H1 (cell line): ENCODE data around the gene SIRT6. TPM values are rescaled to one million over a fixed set of nuclear protein-coding genes. Genes with fewer than 3 reads are reported as not detected.
A peak's percentile ranks its signal among the peaks of the same experiment; 100 is the strongest.

Experiments
- CTCF ChIA-PET: fragments of 300-600 bp; sonication (Branson Sonifier 250); formaldehyde crosslinking; loops from one replicate; lab custom pipeline; 2021; ENCODE audit not compliant: partially characterized antibody; lab: Charles Lee
- POLR2A ChIA-PET: fragments of 300-600 bp; sonication (Branson Sonifier 250); formaldehyde crosslinking; loops from one replicate; lab custom pipeline; 2021; ENCODE audit warnings: inconsistent platforms; ENCODE audit not compliant: partially characterized antibody; lab: Charles Lee
- DNase-seq, 2 experiments: peaks; one replicate each; pipeline versions ENCODE4 v3.0.0 to v3.0.0-alpha.2; 2010 to 2022; ENCODE audit warnings: low spot score in 2 of 2, low read depth in 1 of 2, mixed read lengths in 1 of 2
- FAIRE-seq: peaks from 2 replicates; lab custom pipeline; 2011; peaks lifted over from hg19 to GRCh38; lab: Jason Lieb, UNC
- H2AFZ ChIP-seq: 2 replicates; pipeline ENCODE4 v1.8.1; 2012; ENCODE audit warnings: low read length, inconsistent platforms
- H2AK5ac ChIP-seq: 2 replicates; pipeline ENCODE4 v1.6.1; 2013; ENCODE audit warnings: low read depth, low read length
- H2BK120ac ChIP-seq: replicated peaks from 2 replicates; pipeline ENCODE3; 2013; ENCODE audit warnings: low read depth, low read length, inconsistent platforms
- H2BK12ac ChIP-seq: 2 replicates; pipeline ENCODE4 v1.6.1; 2013; ENCODE audit warnings: low read depth, low read length
- H2BK15ac ChIP-seq: 2 replicates; pipeline ENCODE4 v1.6.1; 2013; ENCODE audit warnings: low read length
- H2BK20ac ChIP-seq: 2 replicates; pipeline ENCODE4 v1.6.1; 2013; ENCODE audit warnings: low read length
- H2BK5ac ChIP-seq: 2 replicates; pipeline ENCODE4 v1.6.1; 2013; ENCODE audit warnings: low read depth, low read length
- H3K14ac ChIP-seq: 2 replicates; pipeline ENCODE4 v1.6.1; 2013; ENCODE audit warnings: inconsistent platforms; ENCODE audit not compliant: insufficient read length
- H3K18ac ChIP-seq: 2 replicates; pipeline ENCODE4 v1.6.1; 2013; ENCODE audit warnings: low read length; ENCODE audit errors: extremely low read depth
- H3K23ac ChIP-seq: 2 replicates; pipeline ENCODE4 v1.6.1; 2013; ENCODE audit warnings: inconsistent platforms; ENCODE audit not compliant: insufficient read length
- H3K23me2 ChIP-seq: 2 replicates; pipeline ENCODE4 v1.6.1; 2013; ENCODE audit warnings: low read depth, low read length
- H3K27ac ChIP-seq: 2 replicates; pipeline ENCODE4 v1.6.1; 2011; ENCODE audit warnings: low read depth, low read length, inconsistent platforms
- H3K27me3 ChIP-seq, 4 experiments: replicated peaks in 1 of 4; 1 replicate in 1 of 4; 2 replicates in 3 of 4; pipeline versions ENCODE4 v1.6.1 to v1.8.1; 2011 to 2013; ENCODE audit warnings: low read length in 3 of 4, mild to moderate bottlenecking in 3 of 4, inconsistent platforms in 2 of 4, mixed read lengths in 2 of 4, moderate library complexity in 1 of 4; ENCODE audit not compliant: control insufficient read depth in 3 of 4, insufficient read depth in 3 of 4; ENCODE audit errors: extremely low read depth in 1 of 4
- H3K36me3 ChIP-seq, 4 experiments: 2 replicates each; pipeline versions ENCODE4 v1.6.1 to v1.8.1; 2011 to 2013; ENCODE audit warnings: mild to moderate bottlenecking in 4 of 4, low read length in 3 of 4, moderate library complexity in 2 of 4, control low read depth in 1 of 4, inconsistent platforms in 1 of 4; ENCODE audit not compliant: insufficient read depth in 4 of 4, control insufficient read depth in 2 of 4
- H3K4ac ChIP-seq: replicated peaks from 2 replicates; pipeline ENCODE3; 2013; ENCODE audit warnings: low read length, low read depth, mixed read lengths, inconsistent platforms; ENCODE audit not compliant: insufficient read length
- H3K4me1 ChIP-seq, 4 experiments: replicated peaks in 1 of 4; 1 replicate in 1 of 4; 2 replicates in 3 of 4; pipeline versions ENCODE4 v1.6.1 to v1.8.1; 2011 to 2013; ENCODE audit warnings: low read length in 3 of 4, inconsistent platforms in 2 of 4, mixed read lengths in 1 of 4; ENCODE audit not compliant: insufficient read depth in 4 of 4, control insufficient read depth in 3 of 4
- H3K4me2 ChIP-seq, 2 experiments: 2 replicates each; pipeline versions ENCODE4 v1.6.1 to v1.8.1; 2011 to 2013; ENCODE audit warnings: low read depth in 2 of 2, low read length in 2 of 2, control low read depth in 1 of 2, inconsistent platforms in 1 of 2, mild to moderate bottlenecking in 1 of 2; ENCODE audit not compliant: insufficient read depth in 1 of 2
- H3K4me3 ChIP-seq, 4 experiments: fragments of 200-600, 300-600 bp in 1 of 4; sonication (generic), shearing (Covaris generic), sonication (Bioruptor Twin) in 1 of 4; 2 replicates each; pipeline versions ENCODE4 v1.5.1 to v1.8.1; 2011 to 2016; ENCODE audit warnings: low read length in 4 of 4, low read depth in 3 of 4, control low read depth in 2 of 4, inconsistent platforms in 2 of 4, mild to moderate bottlenecking in 2 of 4, mixed read lengths in 1 of 4, moderate library complexity in 1 of 4; ENCODE audit not compliant: insufficient read depth in 2 of 4; ENCODE audit errors: extremely low read depth in 1 of 4
- H3K56ac ChIP-seq: replicated peaks from 2 replicates; pipeline ENCODE3; 2013; ENCODE audit warnings: low read depth, mild to moderate bottlenecking, mixed read lengths, low read length, inconsistent platforms; ENCODE audit not compliant: insufficient read length
- H3K79me1 ChIP-seq: 2 replicates; pipeline ENCODE4 v1.6.1; 2013; ENCODE audit warnings: low read depth, low read length, control low read depth
- H3K79me2 ChIP-seq, 2 experiments: 2 replicates each; pipeline versions ENCODE4 v1.6.1 to v1.8.1; 2012 to 2013; ENCODE audit warnings: low read length in 2 of 2, mild to moderate bottlenecking in 2 of 2, inconsistent platforms in 1 of 2; ENCODE audit not compliant: insufficient read depth in 2 of 2, control insufficient read depth in 1 of 2
- H3K9ac ChIP-seq, 4 experiments: replicated peaks in 1 of 4; 1 replicate in 1 of 4; 2 replicates in 3 of 4; pipeline versions ENCODE4 v1.6.1 to v1.8.1; 2011 to 2013; ENCODE audit warnings: low read depth in 3 of 4, low read length in 3 of 4, control low read depth in 2 of 4, mild to moderate bottlenecking in 2 of 4, moderate library complexity in 2 of 4, inconsistent platforms in 1 of 4; ENCODE audit errors: extremely low read depth in 1 of 4
- H3K9me3 ChIP-seq, 2 experiments: 2 replicates each; pipeline versions ENCODE4 v1.6.1 to v1.8.1; 2012 to 2013; ENCODE audit warnings: mild to moderate bottlenecking in 2 of 2, moderate library complexity in 2 of 2, control low read depth in 1 of 2, inconsistent platforms in 1 of 2, low read depth in 1 of 2, low read length in 1 of 2, mixed read lengths in 1 of 2; ENCODE audit not compliant: insufficient read depth in 2 of 2
- H4K20me1 ChIP-seq, 2 experiments: replicated peaks in 1 of 2; 2 replicates each; pipeline versions ENCODE3 to v1.8.1; 2011 to 2013; ENCODE audit warnings: inconsistent platforms in 2 of 2, low read length in 2 of 2, mild to moderate bottlenecking in 1 of 2; ENCODE audit not compliant: insufficient read depth in 2 of 2, control insufficient read depth in 1 of 2
- H4K5ac ChIP-seq: 2 replicates; pipeline ENCODE4 v1.6.1; 2013; ENCODE audit warnings: low read length, low read depth, mixed read lengths, inconsistent platforms; ENCODE audit not compliant: insufficient read length
- H4K8ac ChIP-seq: 2 replicates; pipeline ENCODE4 v1.8.0; 2013; ENCODE audit warnings: mild to moderate bottlenecking, moderate library complexity, low read length, inconsistent platforms; ENCODE audit not compliant: insufficient read depth; ENCODE audit errors: extremely low read depth
- H4K91ac ChIP-seq: replicated peaks from 2 replicates; pipeline ENCODE3; 2013; ENCODE audit warnings: low read length, mixed read lengths, inconsistent platforms; ENCODE audit not compliant: insufficient read length
- EP300 ChIP-seq, 2 experiments: IDR thresholded peaks; 1 replicate in 1 of 2; 2 replicates in 1 of 2; pipeline ENCODE4 v1.6.1; 2011 to 2012; ENCODE audit warnings: low read depth in 2 of 2, low read length in 2 of 2, mild to moderate bottlenecking in 2 of 2, borderline replicate concordance in 1 of 2, inconsistent platforms in 1 of 2, moderate library complexity in 1 of 2
- HDAC2 ChIP-seq, 2 experiments: fragments of 300-600 bp in 1 of 2; sonication (generic) in 1 of 2; IDR thresholded peaks; 2 replicates each; pipeline ENCODE4 v1.6.1; 2011 to 2012; ENCODE audit warnings: low read depth in 2 of 2, low read length in 2 of 2, mild to moderate bottlenecking in 2 of 2, moderate library complexity in 2 of 2, borderline replicate concordance in 1 of 2, inconsistent platforms in 1 of 2
- KDM1A ChIP-seq: fragments of 200-600, 300-600 bp; sonication (generic); IDR thresholded peaks from 2 replicates; pipeline ENCODE4 v1.7.1; 2016; ENCODE audit warnings: mild to moderate bottlenecking, low read length, borderline replicate concordance
- WGBS, 2 experiments: shearing (Covaris generic) in 1 of 2; methylation state at CpG; one replicate each; pipeline versions ENCODE4 v1.1.6 to v1.1.7; 2013 to 2015; ENCODE audit warnings: low lambda C conversion rate in 2 of 2, mixed read lengths in 2 of 2, inconsistent platforms in 1 of 2, low coverage in 1 of 2, missing lambda C conversion rate in 1 of 2; ENCODE audit not compliant: insufficient replicate concordance in 2 of 2, insufficient coverage in 1 of 2, insufficient read length in 1 of 2; ENCODE audit errors: extremely low coverage in 1 of 2, missing lambda C conversion rate in 1 of 2; 5-methylcytosine and 5-hydroxymethylcytosine counted together
- polyA plus RNA-seq, 7 experiments: library from polyadenylated mRNA; depleted of rRNA in 3 of 7; stranded (reverse) in 5 of 7; unstranded in 2 of 7; fragments of >200 nt in 5 of 7; fragments of 200-250 nt in 2 of 7; gene quantifications; 1 replicate in 5 of 7; 2 replicates in 1 of 7; 4 replicates in 1 of 7; pipeline versions ENCODE4 v1.2.1 to v1.2.3, GENCODE V29; 2011 to 2013; ENCODE audit warnings: missing spikeins in 2 of 7, mixed read lengths in 2 of 7
- total RNA-seq: library from RNA; stranded (reverse); fragmentation: NEBNext Ultra II Directional; extraction: Animal tissue kit (Norgen Biotek cat#: 25700); gene quantifications from 2 replicates; pipeline ENCODE4 v1.2.1, GENCODE V29; 2021

SIRT6 gene
- total and polyA plus RNA-seq, 2 of the 8 experiments (the other 6 are each of a cell fraction or from before 2014, with no cell fraction given), result 25.2 to 27.0 TPM

DNA sequence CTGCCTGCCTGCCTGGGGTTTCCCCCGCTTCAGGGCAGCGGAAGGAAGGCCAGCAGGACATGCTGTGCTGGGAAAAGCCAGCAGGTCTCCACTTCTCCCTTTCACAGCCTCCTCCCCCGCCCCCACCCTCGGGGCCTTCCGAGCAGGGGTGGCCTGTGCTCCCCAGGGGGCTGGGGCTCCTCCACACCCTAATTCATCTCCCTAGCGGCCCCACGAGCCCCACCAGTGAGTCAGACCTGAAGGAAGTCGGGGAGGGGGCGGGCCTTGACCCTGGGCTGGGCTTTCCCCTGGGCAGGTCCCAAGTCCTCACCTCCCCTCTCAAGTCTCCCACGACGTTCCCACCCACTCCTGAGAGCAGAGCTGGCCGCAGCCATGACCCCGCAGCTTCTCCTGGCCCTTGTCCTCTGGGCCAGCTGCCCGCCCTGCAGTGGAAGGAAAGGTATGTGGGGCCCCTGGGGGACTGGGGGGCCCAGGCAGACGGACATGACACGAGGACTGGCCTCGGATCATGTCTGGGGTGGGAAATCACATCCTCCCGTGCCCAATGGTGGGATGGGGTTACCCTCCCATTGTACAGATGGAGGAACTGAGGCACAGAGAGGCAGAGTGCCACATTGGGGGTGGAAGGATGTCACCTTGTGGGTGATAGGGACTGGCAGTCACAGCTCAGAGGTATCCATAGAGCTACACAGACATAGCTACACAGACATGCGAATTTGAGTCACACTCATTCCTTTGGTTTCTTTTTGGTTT lies 47.0 kb upstream of the SIRT6 start, which contains the start of gene EBI3:
EBI3 (plus strand) TSS at position 345 of the 753 bp plus-strand sequence; CDS start at position 373, 28 bp downstream.
- Histone ChIP-seq H2BK12ac (peak within 1 kb of the TSS; percentile 93; the same call in 1 of the 2 replicates), H3K23ac (no peak within 1 kb of the TSS), H3K79me1 (no peaks in the 10 kb centered on the region), H3K27me3 (no peaks in the 10 kb centered on the region), H2BK20ac (0 out of 2 replicates have a peak within 1 kb of the TSS, but pooled peaks have one; percentile 61), H3K4me1 (peaks cover 0 to 7% (median 3%) of the 10 kb centered on the region in 4 experiments; a peak in 3 of 7 replicates), H3K23me2 (no peaks in the 10 kb centered on the region; the same call in 1 of the 2 replicates), H3K4me3 (peak within 1 kb of the TSS in 3 of 4 experiments; percentile 11 to 38 (median 20); a peak in 4 of 8 replicates), H3K9ac (no peak within 1 kb of the TSS), H3K14ac (no peak within 1 kb of the TSS), H2BK15ac (peak within 1 kb of the TSS; percentile 20; the same call in 1 of the 2 replicates), H3K4ac (peak within 1 kb of the TSS; percentile 60), H2BK120ac (no peak within 1 kb of the TSS), H3K56ac (no peak within 1 kb of the TSS), H4K91ac (peak within 1 kb of the TSS; percentile 90), H2AFZ (peak within 1 kb of the TSS; percentile 24; the same call in 1 of the 2 replicates), H3K27ac (no peak within 1 kb of the TSS), H2AK5ac (peak within 1 kb of the TSS; percentile 39; the same call in 1 of the 2 replicates), H4K5ac (no peak within 1 kb of the TSS), H2BK5ac (peak within 1 kb of the TSS; percentile 52; the same call in 1 of the 2 replicates), H3K79me2 (no peaks in the 10 kb centered on the region), H3K9me3 (no peaks in the 10 kb centered on the region), H3K18ac (peak within 1 kb of the TSS; percentile 65; the same call in 1 of the 2 replicates), H4K8ac (peak within 1 kb of the TSS; percentile 31), H3K4me2 (peak within 1 kb of the TSS; percentile 1 to 58; a peak in 3 of 4 replicates), H4K20me1 (no peaks in the 10 kb centered on the region), H3K36me3 (no peaks in the 10 kb centered on the region)
- FAIRE-seq (no peak), DNase-seq (no peak)
- ChIA-PET POLR2A (interaction anchor here (1.0 to 1.2 kb wide), 3 partner anchors 13 to 114 kb away, joined by 3 to 5 read pairs (median 3); partner anchors contain the start of gene MPND), CTCF (interaction anchor here (0.6 to 0.9 kb wide), 4 partner anchors 29 to 124 kb away, joined by 3 to 4 read pairs (median 4); no protein-coding TSS in a partner anchor)
- no peak for TF ChIP-seq EP300 (IDR thresholded peaks at IDR 0.05; ENCODE audit: borderline replicate concordance in 1 of 2, low read depth in 2 of 2, low read length in 2 of 2)
- TF ChIP-seq HDAC2 (IDR thresholded peaks at IDR 0.05; ENCODE audit: borderline replicate concordance in 1 of 2, low read depth in 2 of 2, low read length in 2 of 2), result 0 out of 4 replicates have a peak, but pooled peaks of 1 of the 2 experiments have one; percentile 28
- TF ChIP-seq KDM1A, result peak; percentile 47; the same call in 1 of the 2 replicates
- WGBS, 2 experiments, result 44% methylated on average over 16 of the region's 19 CpGs; no CpG with 5 or more reads in 1 of the 2 experiments
